Ishikawa (cell line): ENCODE results near the gene C2orf69.

Experiments used
- CEBPB ChIP-seq: IDR thresholded peaks from 2 replicates; pipeline ENCODE4 v1.6.1; 2012
- CREB1 ChIP-seq: IDR thresholded peaks from 2 replicates; pipeline ENCODE4 v1.6.1; 2012; ENCODE audit warnings: low read depth
- EGR1 ChIP-seq: IDR thresholded peaks from 2 replicates; pipeline ENCODE4 v1.6.1; 2012
- EP300 ChIP-seq: IDR thresholded peaks from 2 replicates; pipeline ENCODE4 v1.6.1; 2012; ENCODE audit warnings: borderline replicate concordance
- FOXM1 ChIP-seq: IDR thresholded peaks from 2 replicates; pipeline ENCODE4 v1.6.1; 2012; ENCODE audit warnings: low read depth, borderline replicate concordance
- MAX ChIP-seq: IDR thresholded peaks from 2 replicates; pipeline ENCODE4 v1.6.1; 2012
- NFIC ChIP-seq: IDR thresholded peaks from 2 replicates; pipeline ENCODE4 v1.6.1; 2012
- RAD21 ChIP-seq: IDR thresholded peaks from 2 replicates; pipeline ENCODE4 v1.6.1; 2012; ENCODE audit warnings: low read depth
- REST ChIP-seq: IDR thresholded peaks from 2 replicates; pipeline ENCODE4 v1.6.1; 2012; ENCODE audit warnings: low read depth, mild to moderate bottlenecking
- TAF1 ChIP-seq: IDR thresholded peaks from 2 replicates; pipeline ENCODE4 v1.6.1; 2012; ENCODE audit warnings: low read depth, mild to moderate bottlenecking
- TCF12 ChIP-seq: IDR thresholded peaks from 2 replicates; pipeline ENCODE4 v1.6.1; 2012; ENCODE audit warnings: low read depth
- USF1 ChIP-seq: IDR thresholded peaks from 2 replicates; pipeline ENCODE4 v1.6.1; 2012
- YY1 ChIP-seq: IDR thresholded peaks from 2 replicates; pipeline ENCODE4 v1.6.1; 2012; ENCODE audit warnings: low read depth

GRCh38 chr2:199875400-199875799, 35.7 kb upstream of the C2orf69 start:
- no peak for TF ChIP-seq TAF1
- TF ChIP-seq REST: no peak
- TF ChIP-seq RAD21: no peak
- TF ChIP-seq USF1: no peak
- TF ChIP-seq FOXM1: no peak
- no peak for TF ChIP-seq MAX
- TF ChIP-seq EP300: no peak
- no peak for TF ChIP-seq CEBPB
- no peak for TF ChIP-seq CREB1
- TF ChIP-seq YY1: no peak
- no peak for TF ChIP-seq EGR1
- no peak for TF ChIP-seq NFIC
- TF ChIP-seq TCF12: no peak
